HepG2 (cell line): ENCODE results near the gene TLK1. TPM values are rescaled to one million over a fixed set of nuclear protein-coding genes. Genes with fewer than 3 reads are reported as not detected.
A peak's percentile ranks its signal among the peaks of the same experiment; 100 is the strongest.

Experiments used
- BORCS8-MEF2B ChIP-seq: sonication (generic); formaldehyde crosslinking; IDR thresholded peaks from 2 replicates; pipeline ENCODE4 v1.8.0; 2022; ENCODE audit warnings: mild to moderate bottlenecking, missing genetic modification reagents
- ETV5 ChIP-seq: IDR thresholded peaks from 2 replicates; pipeline ENCODE4 v1.6.1; 2018; ENCODE audit warnings: missing biosample characterization, missing genetic modification reagents, inconsistent platforms, borderline replicate concordance
- FOXA1 ChIP-seq, 2 experiments: fragments of 450-650 bp in 1 of 2; sonication (generic) in 1 of 2; formaldehyde crosslinking in 1 of 2; IDR thresholded peaks; 2 replicates each; pipeline versions ENCODE4 v1.4.0 to v1.6.1; 2016 to 2020; ENCODE audit warnings: missing genetic modification reagents in 1 of 2
- ISL2 ChIP-seq: sonication (generic); formaldehyde crosslinking; IDR thresholded peaks from 2 replicates; pipeline ENCODE4 v1.5.0; 2020; ENCODE audit warnings: missing genetic modification reagents
- MIXL1 ChIP-seq: IDR thresholded peaks from 2 replicates; pipeline ENCODE4 v1.6.1; 2016
- NFATC3 ChIP-seq: sonication (generic); formaldehyde crosslinking; IDR thresholded peaks from 2 replicates; pipeline ENCODE4 v1.5.1; 2020; ENCODE audit warnings: mild to moderate bottlenecking, missing genetic modification reagents
- NR2F2 ChIP-seq: IDR thresholded peaks from 2 replicates; pipeline ENCODE4 v1.6.1; 2012; ENCODE audit warnings: low read depth, inconsistent platforms, borderline replicate concordance
- PLRG1 ChIP-seq: fragments of 450-650 bp; conservative IDR thresholded peaks from 2 replicates; pipeline ENCODE4 v1.6.1; 2016
- RBM22 ChIP-seq: fragments of 200-400 bp; formaldehyde crosslinking; optimal IDR thresholded peaks from 2 replicates; pipeline ENCODE3; 2017; ENCODE audit warnings: mild to moderate bottlenecking, low read length, moderate library complexity
- RXRA ChIP-seq: sonication (generic); formaldehyde crosslinking; IDR thresholded peaks from 2 replicates; pipeline ENCODE4 v1.5.1; 2020; ENCODE audit warnings: missing genetic modification reagents
- TBX2 ChIP-seq: sonication (generic); formaldehyde crosslinking; IDR thresholded peaks from 2 replicates; pipeline ENCODE4 v1.5.0; 2020; ENCODE audit warnings: missing genetic modification reagents, mild to moderate bottlenecking, borderline replicate concordance
- ZNF3 ChIP-seq: IDR thresholded peaks from 2 replicates; pipeline ENCODE4 v1.7.0; 2017; ENCODE audit warnings: inconsistent platforms
- ZNF343 ChIP-seq: sonication (generic); formaldehyde crosslinking; IDR thresholded peaks from 2 replicates; pipeline ENCODE4 v1.4.0; 2020; ENCODE audit warnings: mild to moderate bottlenecking, missing genetic modification reagents
- ZNF644 ChIP-seq: IDR thresholded peaks from 2 replicates; pipeline ENCODE4 v1.6.1; 2016; ENCODE audit warnings: low read depth
- ZNF883 ChIP-seq: sonication (generic); formaldehyde crosslinking; IDR thresholded peaks from 2 replicates; pipeline ENCODE4 v1.5.1; 2020; ENCODE audit warnings: mild to moderate bottlenecking, missing genetic modification reagents; ENCODE audit errors: not compliant biosample characterization
- ZSCAN22 ChIP-seq: sonication (generic); formaldehyde crosslinking; IDR thresholded peaks from 2 replicates; pipeline ENCODE4 v1.4.0; 2020; ENCODE audit warnings: mild to moderate bottlenecking, missing genetic modification reagents
- polyA plus RNA-seq, 8 experiments: library from polyadenylated mRNA; depleted of rRNA in 3 of 8; stranded (reverse) in 7 of 8; unstranded in 1 of 8; fragments of >200 nt; fragmentation: Illumina TruSeq in 4 of 8; extraction: Trizol in 4 of 8; gene quantifications; 2 replicates each; pipeline versions ENCODE4 v1.2.1 to v1.2.3, GENCODE V29; 2011 to 2016; ENCODE audit warnings: low read depth in 4 of 8, missing spikeins in 1 of 8, mixed read lengths in 1 of 8; ENCODE audit not compliant: insufficient read depth in 1 of 8
- total RNA-seq, 5 experiments: library from RNA; depleted of rRNA; stranded (reverse); fragments of >200 nt; fragmentation: Illumina TruSeq; extraction: Trizol; gene quantifications; 2 replicates each; pipeline ENCODE4 v1.2.3, GENCODE V29; 2016; ENCODE audit warnings: low read depth in 1 of 5
- TF ChIP-seq, protein P1 (sequence below): sonication (generic); formaldehyde crosslinking; IDR thresholded peaks from 2 replicates; pipeline ENCODE4 v1.4.0; 2020; ENCODE audit warnings: mild to moderate bottlenecking, missing genetic modification reagents
- TF ChIP-seq, protein P2 (sequence below): sonication (generic); formaldehyde crosslinking; IDR thresholded peaks from 2 replicates; pipeline ENCODE4 v1.5.1; 2020; ENCODE audit warnings: missing genetic modification reagents, mild to moderate bottlenecking, borderline replicate concordance
- TF ChIP-seq, protein P3 (sequence below): IDR thresholded peaks from 2 replicates; pipeline ENCODE4 v1.6.1; 2012; ENCODE audit warnings: inconsistent platforms
- TF ChIP-seq, protein P4 (sequence below): sonication (generic); formaldehyde crosslinking; IDR thresholded peaks from 2 replicates; pipeline ENCODE4 v1.4.0; 2020; ENCODE audit warnings: mild to moderate bottlenecking, missing genetic modification reagents
- TF ChIP-seq, protein P5 (sequence below): sonication (generic); formaldehyde crosslinking; IDR thresholded peaks from 2 replicates; pipeline ENCODE4 v1.8.1; 2023; ENCODE audit warnings: mild to moderate bottlenecking, missing genetic modification reagents, borderline replicate concordance
- TF ChIP-seq, protein P6 (sequence below): sonication (generic); formaldehyde crosslinking; IDR thresholded peaks from 2 replicates; pipeline ENCODE4 v1.8.0; 2022; ENCODE audit warnings: missing genetic modification reagents, mild to moderate bottlenecking, inconsistent platforms, borderline replicate concordance
- TF ChIP-seq, protein P7 (sequence below): IDR thresholded peaks from 2 replicates; pipeline ENCODE4 v1.6.1; 2016; ENCODE audit warnings: mild to moderate bottlenecking

Gene TLK1
- total and polyA plus RNA-seq, 2 of the 13 experiments (the other 11 are each of a cell fraction or from before 2014, with no cell fraction given), result 16.8 to 28.7 TPM

DNA sequence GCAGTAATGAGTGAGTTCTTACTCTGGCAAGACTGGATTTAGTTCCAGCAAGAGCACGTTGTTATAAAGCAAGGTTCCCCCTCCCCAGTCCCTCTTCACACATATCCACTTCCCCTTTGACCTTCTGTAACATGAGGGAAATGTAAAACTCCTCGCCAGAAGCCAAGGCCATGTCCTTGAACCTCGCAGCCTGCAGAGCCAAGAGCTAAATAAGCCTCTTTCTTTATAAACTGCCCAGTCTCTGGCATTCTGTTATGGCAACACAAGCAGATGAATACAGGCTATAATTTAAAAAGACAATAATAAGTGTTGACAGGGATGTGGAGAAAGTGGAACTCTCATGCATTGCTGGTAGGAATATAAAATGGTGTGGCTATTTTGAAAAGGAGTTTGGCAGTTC is 60.3 kb downstream of the TLK1 start (continued):
- TF ChIP-seq, protein P1, sequence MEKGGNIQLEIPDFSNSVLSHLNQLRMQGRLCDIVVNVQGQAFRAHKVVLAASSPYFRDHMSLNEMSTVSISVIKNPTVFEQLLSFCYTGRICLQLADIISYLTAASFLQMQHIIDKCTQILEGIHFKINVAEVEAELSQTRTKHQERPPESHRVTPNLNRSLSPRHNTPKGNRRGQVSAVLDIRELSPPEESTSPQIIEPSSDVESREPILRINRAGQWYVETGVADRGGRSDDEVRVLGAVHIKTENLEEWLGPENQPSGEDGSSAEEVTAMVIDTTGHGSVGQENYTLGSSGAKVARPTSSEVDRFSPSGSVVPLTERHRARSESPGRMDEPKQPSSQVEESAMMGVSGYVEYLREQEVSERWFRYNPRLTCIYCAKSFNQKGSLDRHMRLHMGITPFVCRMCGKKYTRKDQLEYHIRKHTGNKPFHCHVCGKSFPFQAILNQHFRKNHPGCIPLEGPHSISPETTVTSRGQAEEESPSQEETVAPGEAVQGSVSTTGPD, result peak; percentile 63; the same call in 1 of the 2 replicates
- TF ChIP-seq ZSCAN22 (CRISPR knock-in tag) (no peak), ETV5 (CRISPR knock-in tag) (0 out of 2 replicates have a peak, but pooled peaks have one; percentile 24), ZNF883 (CRISPR knock-in tag) (no peak), ZNF644 (CRISPR knock-in tag) (peak; percentile 86), PLRG1 (no peak), BORCS8-MEF2B (CRISPR knock-in tag) (0 out of 2 replicates have a peak, but pooled peaks have one; percentile 34), NR2F2 (peak; percentile 86), RXRA (CRISPR knock-in tag) (peak; percentile 23; the same call in 1 of the 2 replicates), TBX2 (CRISPR knock-in tag) (peak; percentile 90), RBM22 (peak; percentile 26), ZNF343 (CRISPR knock-in tag) (no peak), NFATC3 (CRISPR knock-in tag) (no peak), MIXL1 (CRISPR knock-in tag) (peak; percentile 43; the same call in 1 of the 2 replicates), ZNF3 (CRISPR knock-in tag) (0 out of 2 replicates have a peak, but pooled peaks have one; percentile 43), FOXA1 (IDR thresholded peaks at IDR 0.05) (no peak), FOXA1 (CRISPR knock-in tag; IDR thresholded peaks at IDR 0.05) (peak; percentile 58; the same call in 1 of the 2 replicates), ISL2 (peak; percentile 25; the same call in 1 of the 2 replicates)
- TF ChIP-seq, protein P2, sequence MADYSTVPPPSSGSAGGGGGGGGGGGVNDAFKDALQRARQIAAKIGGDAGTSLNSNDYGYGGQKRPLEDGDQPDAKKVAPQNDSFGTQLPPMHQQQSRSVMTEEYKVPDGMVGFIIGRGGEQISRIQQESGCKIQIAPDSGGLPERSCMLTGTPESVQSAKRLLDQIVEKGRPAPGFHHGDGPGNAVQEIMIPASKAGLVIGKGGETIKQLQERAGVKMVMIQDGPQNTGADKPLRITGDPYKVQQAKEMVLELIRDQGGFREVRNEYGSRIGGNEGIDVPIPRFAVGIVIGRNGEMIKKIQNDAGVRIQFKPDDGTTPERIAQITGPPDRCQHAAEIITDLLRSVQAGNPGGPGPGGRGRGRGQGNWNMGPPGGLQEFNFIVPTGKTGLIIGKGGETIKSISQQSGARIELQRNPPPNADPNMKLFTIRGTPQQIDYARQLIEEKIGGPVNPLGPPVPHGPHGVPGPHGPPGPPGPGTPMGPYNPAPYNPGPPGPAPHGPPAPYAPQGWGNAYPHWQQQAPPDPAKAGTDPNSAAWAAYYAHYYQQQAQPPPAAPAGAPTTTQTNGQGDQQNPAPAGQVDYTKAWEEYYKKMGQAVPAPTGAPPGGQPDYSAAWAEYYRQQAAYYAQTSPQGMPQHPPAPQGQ (CRISPR knock-in tag), result no peak
- TF ChIP-seq, protein P3, sequence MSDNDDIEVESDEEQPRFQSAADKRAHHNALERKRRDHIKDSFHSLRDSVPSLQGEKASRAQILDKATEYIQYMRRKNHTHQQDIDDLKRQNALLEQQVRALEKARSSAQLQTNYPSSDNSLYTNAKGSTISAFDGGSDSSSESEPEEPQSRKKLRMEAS, result peak; percentile 51; the same call in 1 of the 2 replicates
- TF ChIP-seq, protein P4, sequence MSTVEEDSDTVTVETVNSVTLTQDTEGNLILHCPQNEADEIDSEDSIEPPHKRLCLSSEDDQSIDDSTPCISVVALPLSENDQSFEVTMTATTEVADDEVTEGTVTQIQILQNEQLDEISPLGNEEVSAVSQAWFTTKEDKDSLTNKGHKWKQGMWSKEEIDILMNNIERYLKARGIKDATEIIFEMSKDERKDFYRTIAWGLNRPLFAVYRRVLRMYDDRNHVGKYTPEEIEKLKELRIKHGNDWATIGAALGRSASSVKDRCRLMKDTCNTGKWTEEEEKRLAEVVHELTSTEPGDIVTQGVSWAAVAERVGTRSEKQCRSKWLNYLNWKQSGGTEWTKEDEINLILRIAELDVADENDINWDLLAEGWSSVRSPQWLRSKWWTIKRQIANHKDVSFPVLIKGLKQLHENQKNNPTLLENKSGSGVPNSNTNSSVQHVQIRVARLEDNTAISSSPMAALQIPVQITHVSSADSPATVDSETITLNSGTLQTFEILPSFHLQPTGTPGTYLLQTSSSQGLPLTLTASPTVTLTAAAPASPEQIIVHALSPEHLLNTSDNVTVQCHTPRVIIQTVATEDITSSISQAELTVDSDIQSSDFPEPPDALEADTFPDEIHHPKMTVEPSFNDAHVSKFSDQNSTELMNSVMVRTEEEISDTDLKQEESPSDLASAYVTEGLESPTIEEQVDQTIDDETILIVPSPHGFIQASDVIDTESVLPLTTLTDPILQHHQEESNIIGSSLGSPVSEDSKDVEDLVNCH (CRISPR knock-in tag), result no peak
- TF ChIP-seq, protein P5, sequence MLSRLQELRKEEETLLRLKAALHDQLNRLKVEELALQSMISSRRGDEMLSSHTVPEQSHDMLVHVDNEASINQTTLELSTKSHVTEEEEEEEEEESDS, result no peak
- TF ChIP-seq, protein P6, sequence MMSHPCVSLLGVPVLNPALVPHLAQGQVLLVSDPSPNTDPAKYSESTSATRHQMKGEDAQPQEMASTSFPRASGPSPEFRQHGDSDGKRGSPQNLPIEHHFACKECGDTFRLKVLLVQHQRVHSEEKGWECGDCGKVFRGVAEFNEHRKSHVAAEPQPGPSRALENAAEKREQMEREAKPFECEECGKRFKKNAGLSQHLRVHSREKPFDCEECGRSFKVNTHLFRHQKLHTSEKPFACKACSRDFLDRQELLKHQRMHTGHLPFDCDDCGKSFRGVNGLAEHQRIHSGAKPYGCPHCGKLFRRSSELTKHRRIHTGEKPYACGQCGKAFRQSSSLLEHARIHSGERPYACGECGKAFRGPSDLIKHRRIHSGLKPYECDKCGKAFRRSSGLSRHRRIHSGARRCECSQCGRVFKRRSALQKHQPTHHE (CRISPR knock-in tag), result no peak
- TF ChIP-seq, protein P7, sequence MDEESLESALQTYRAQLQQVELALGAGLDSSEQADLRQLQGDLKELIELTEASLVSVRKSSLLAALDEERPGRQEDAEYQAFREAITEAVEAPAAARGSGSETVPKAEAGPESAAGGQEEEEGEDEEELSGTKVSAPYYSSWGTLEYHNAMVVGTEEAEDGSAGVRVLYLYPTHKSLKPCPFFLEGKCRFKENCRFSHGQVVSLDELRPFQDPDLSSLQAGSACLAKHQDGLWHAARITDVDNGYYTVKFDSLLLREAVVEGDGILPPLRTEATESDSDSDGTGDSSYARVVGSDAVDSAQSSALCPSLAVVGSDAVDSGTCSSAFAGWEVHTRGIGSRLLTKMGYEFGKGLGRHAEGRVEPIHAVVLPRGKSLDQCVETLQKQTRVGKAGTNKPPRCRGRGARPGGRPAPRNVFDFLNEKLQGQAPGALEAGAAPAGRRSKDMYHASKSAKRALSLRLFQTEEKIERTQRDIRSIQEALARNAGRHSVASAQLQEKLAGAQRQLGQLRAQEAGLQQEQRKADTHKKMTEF, result peak; percentile 41; the same call in 1 of the 2 replicates
